Ovary (tissue), 3 donors: ENCODE results near the gene GALNT17.

Source experiments
- CTCF ChIP-seq, 3 donors: fragments of 450-650 bp in 2 of 3; fragments of 200-600 bp in 1 of 3; IDR thresholded peaks; one replicate each; pipeline versions ENCODE4 v1.5.1 to v1.8.0; 2016 to 2022; ENCODE audit warnings: antibody characterized with exemption in 3 of 3, mild to moderate bottlenecking in 1 of 3
- EP300 ChIP-seq: sonication (generic); formaldehyde crosslinking; IDR thresholded peaks from one replicate; pipeline ENCODE4 v1.6.1; 2017; ENCODE audit warnings: antibody characterized with exemption
- POLR2A ChIP-seq: fragments of 450-650 bp; IDR thresholded peaks from one replicate; pipeline ENCODE4 v1.6.1; 2017; ENCODE audit warnings: antibody characterized with exemption, mild to moderate bottlenecking, moderate library complexity
- donor health status: DM: no; HTN: no; CAD: no.

- TF ChIP-seq CTCF (IDR thresholded peaks at IDR 0.05) (no peak), POLR2A (no peak), EP300 (no peak)
Observed at GRCh38 chr7:71251706-71252105, 119.8 kb downstream of the GALNT17 start.
